GM23248 (cell line): ENCODE data around the gene KCNJ6. TPM values are rescaled to one million over a fixed set of nuclear protein-coding genes. Genes with fewer than 3 reads are reported as not detected.

ENCODE experiments used
- DNase-seq: peaks from one replicate; pipeline ENCODE4 v3.0.0-alpha.2; 2015
- H2AFZ ChIP-seq: fragments of 200-600 bp; sonication (generic); 2 replicates; pipeline ENCODE4 v1.6.1; 2016; ENCODE audit warnings: antibody characterized with exemption
- H3F3A ChIP-seq: fragments of 200-600 bp; sonication (generic); 2 replicates; pipeline ENCODE4 v1.6.1; 2016; ENCODE audit warnings: mild to moderate bottlenecking, antibody characterized with exemption, mixed run types; ENCODE audit not compliant: insufficient read depth
- H3K27ac ChIP-seq: fragments of 200-600 bp; sonication (generic); 2 replicates; pipeline ENCODE4 v1.5.1; 2016; ENCODE audit warnings: mild to moderate bottlenecking
- H3K27me3 ChIP-seq: fragments of 200-600 bp; sonication (generic); replicated peaks from 2 replicates; pipeline ENCODE4 v1.6.1; 2016; ENCODE audit warnings: mild to moderate bottlenecking; ENCODE audit not compliant: insufficient read depth
- H3K36me3 ChIP-seq: fragments of 200-600 bp; sonication (generic); 2 replicates; pipeline ENCODE4 v1.6.1; 2016; ENCODE audit warnings: low read depth, mild to moderate bottlenecking
- H3K4me1 ChIP-seq: fragments of 200-600 bp; sonication (generic); 2 replicates; pipeline ENCODE4 v1.6.1; 2016; ENCODE audit warnings: mild to moderate bottlenecking; ENCODE audit not compliant: insufficient read depth
- H3K4me2 ChIP-seq: fragments of 200-600 bp; sonication (generic); one replicate; pipeline ENCODE4 v1.6.1; 2016; ENCODE audit warnings: mild to moderate bottlenecking; ENCODE audit not compliant: unreplicated experiment
- H3K4me3 ChIP-seq: fragments of 200-600 bp; sonication (generic); 2 replicates; pipeline ENCODE4 v1.5.1; 2016; ENCODE audit warnings: mild to moderate bottlenecking
- H3K79me2 ChIP-seq: fragments of 200-600 bp; sonication (generic); 2 replicates; pipeline ENCODE4 v1.6.1; 2016; ENCODE audit warnings: mild to moderate bottlenecking; ENCODE audit not compliant: insufficient read depth
- H3K9ac ChIP-seq: fragments of 200-600 bp; sonication (generic); 2 replicates; pipeline ENCODE4 v1.6.1; 2016; ENCODE audit warnings: mild to moderate bottlenecking
- H3K9me2 ChIP-seq: fragments of 200-600 bp; sonication (generic); 2 replicates; pipeline ENCODE4 v1.6.1; 2016; ENCODE audit warnings: mixed run types, mild to moderate bottlenecking, moderate library complexity; ENCODE audit not compliant: insufficient read depth
- H3K9me3 ChIP-seq: fragments of 200-600 bp; sonication (generic); one replicate; pipeline ENCODE4 v1.6.1; 2017; ENCODE audit warnings: low read depth
- H4K20me1 ChIP-seq: fragments of 200-600 bp; sonication (generic); 2 replicates; pipeline ENCODE4 v1.6.0; 2016; ENCODE audit not compliant: insufficient read depth
- EZH2 ChIP-seq: fragments of 200-600 bp; sonication (generic); IDR thresholded peaks from 2 replicates; pipeline ENCODE4 v1.6.1; 2018; ENCODE audit warnings: antibody characterized with exemption, mild to moderate bottlenecking; ENCODE audit not compliant: insufficient read depth, poor library complexity, severe bottlenecking
- EZH2phosphoT487 ChIP-seq: fragments of 200-600 bp; sonication (generic); IDR thresholded peaks from 2 replicates; pipeline ENCODE4 v1.6.1; 2018; ENCODE audit warnings: antibody characterized with exemption, moderate library complexity, mild to moderate bottlenecking, low read depth; ENCODE audit not compliant: insufficient read depth
- whole genome bisulfite sequencing, 2 experiments: methylation state at CpG; one replicate each; pipeline ENCODE4 v1.1.6; 2015 to 2017; ENCODE audit warnings: low lambda C conversion rate in 2 of 2, low coverage in 1 of 2; ENCODE audit errors: missing lambda C conversion rate in 2 of 2; 5-methylcytosine and 5-hydroxymethylcytosine counted together
- in situ Hi-C: fragments of 300-500 bp; cut with MboI; formaldehyde crosslinking; loops from 2 replicates; pipeline ENCODE4 v1.15.0; 2020
- polyA plus RNA-seq: library from polyadenylated mRNA; unstranded; fragments of >200 nt; fragmentation: Nextera tagmentation; extraction: Ambion mirVana; gene quantifications from 2 replicates; pipeline ENCODE4 v1.2.1, GENCODE V29; 2016
- total RNA-seq: library from RNA; depleted of rRNA; stranded (reverse); fragments of >200 nt; shearing (Covaris generic); gene quantifications from 2 replicates; pipeline ENCODE4 v1.2.3, GENCODE V29; 2014

The KCNJ6 gene
- total and polyA plus RNA-seq, 2 experiments from 2014 or later, result 0.11 TPM; not detected in 1

GRCh38 chr21:37871121-37871862 is 45.0 kb downstream of the KCNJ6 start:
- peak overlapping the region; percentile 54 for H3K27ac ChIP-seq
- 30 to 38% methylated on average over 8 of the region's 8 CpGs for WGBS, 2 experiments

GRCh38 chr21:37870221-37870620 is 46.0 kb downstream of the KCNJ6 start:
- DNase-seq, result no peak
- Histone ChIP-seq H3K27me3 (no peaks in the 10 kb centered on the region), H3K9me3 (no peaks in the 10 kb centered on the region), H3K4me3 (no peak overlapping the region), H2AFZ (no peak overlapping the region), H3K79me2 (no peaks in the 10 kb centered on the region), H4K20me1 (no peaks in the 10 kb centered on the region), H3K4me2 (no peak overlapping the region), H3K27ac (no peak overlapping the region), H3K4me1 (peaks cover 35% of the 10 kb centered on the region), H3K9me2 (no peaks in the 10 kb centered on the region), H3K9ac (no peak overlapping the region), H3K36me3 (no peaks in the 10 kb centered on the region), H3F3A (peaks cover 26% of the 10 kb centered on the region)
- TF ChIP-seq EZH2 (no peak), EZH2phosphoT487 (no peak)
- WGBS, 2 experiments, result 29 to 45% methylated on average over 2 of the region's 2 CpGs
- in situ Hi-C loops, result no loop called here

More at GRCh38 chr21:37871121-37871862, 45.0 kb downstream of the KCNJ6 start:
- Histone ChIP-seq H2AFZ (no peak overlapping the region), H3K4me2 (peak overlapping the region; percentile 7), H4K20me1 (no peaks in the 10 kb centered on the region), H3K79me2 (no peaks in the 10 kb centered on the region), H3K9me2 (no peaks in the 10 kb centered on the region), H3K4me1 (peaks cover 35% of the 10 kb centered on the region), H3K9ac (no peak overlapping the region), H3K9me3 (no peaks in the 10 kb centered on the region), H3F3A (peaks cover 26% of the 10 kb centered on the region), H3K4me3 (no peak overlapping the region; the same call in 1 of the 2 replicates), H3K27me3 (no peaks in the 10 kb centered on the region), H3K36me3 (no peaks in the 10 kb centered on the region)
- TF ChIP-seq EZH2 (no peak), EZH2phosphoT487 (no peak)
- in situ Hi-C loops, result no loop called here
- DNase-seq, result peak; percentile 91

- Histone ChIP-seq H3K79me2 (no peaks in the 10 kb centered on the region), H3K4me2 (no peak overlapping the region), H3K4me3 (no peak overlapping the region), H2AFZ (no peak overlapping the region), H4K20me1 (no peaks in the 10 kb centered on the region), H3K27ac (no peak overlapping the region), H3F3A (peaks cover 26% of the 10 kb centered on the region), H3K9me3 (no peaks in the 10 kb centered on the region), H3K36me3 (no peaks in the 10 kb centered on the region), H3K27me3 (no peaks in the 10 kb centered on the region), H3K9me2 (no peaks in the 10 kb centered on the region), H3K9ac (no peak overlapping the region), H3K4me1 (peaks cover 35% of the 10 kb centered on the region)
- no peak for TF ChIP-seq EZH2
- TF ChIP-seq EZH2phosphoT487, result no peak
- in situ Hi-C loops, result no loop called here
- DNase-seq, result no peak
Observed at GRCh38 chr21:37869661-37870060, 46.6 kb downstream of the KCNJ6 start.

- Histone ChIP-seq H3K4me1 (peaks cover 35% of the 10 kb centered on the region), H4K20me1 (no peaks in the 10 kb centered on the region), H3K9ac (no peak overlapping the region), H3K36me3 (no peaks in the 10 kb centered on the region), H3K9me2 (no peaks in the 10 kb centered on the region), H3K79me2 (no peaks in the 10 kb centered on the region), H3F3A (peaks cover 26% of the 10 kb centered on the region), H2AFZ (no peak overlapping the region), H3K4me3 (no peak overlapping the region), H3K4me2 (no peak overlapping the region), H3K27me3 (no peaks in the 10 kb centered on the region), H3K27ac (no peak overlapping the region), H3K9me3 (no peaks in the 10 kb centered on the region)
- no peak for TF ChIP-seq EZH2phosphoT487
- no peak for TF ChIP-seq EZH2
- WGBS, 2 experiments, result 58 to 59% methylated on average over 11 of the region's 11 CpGs
- in situ Hi-C loops, result no loop called here
- DNase-seq, result peak; percentile 86
Observed at GRCh38 chr21:37868446-37869295, 47.6 kb downstream of the KCNJ6 start.
